Neuronal stem cell (in vitro differentiated cells): ENCODE data around the gene CTNNA1.

Source experiments
- DNase-seq: peaks from one replicate; pipeline ENCODE4 v3.0.0-alpha.2; 2013; ENCODE audit warnings: low spot score
- H2AFZ ChIP-seq: one replicate; pipeline ENCODE4 v1.6.1; 2013; ENCODE audit warnings: mild to moderate bottlenecking, low read length, inconsistent platforms
- H2AK5ac ChIP-seq: 2 replicates; pipeline ENCODE4 v1.6.1; 2013; ENCODE audit warnings: low read depth, mild to moderate bottlenecking, inconsistent platforms, low read length, moderate library complexity, mixed read lengths
- H2BK120ac ChIP-seq: 2 replicates; pipeline ENCODE4 v1.6.1; 2013; ENCODE audit warnings: low read depth, mild to moderate bottlenecking, inconsistent platforms, low read length, moderate library complexity, mixed read lengths
- H2BK12ac ChIP-seq: one replicate; pipeline ENCODE4 v1.6.1; 2013; ENCODE audit warnings: low read length, inconsistent platforms
- H2BK15ac ChIP-seq: 2 replicates; pipeline ENCODE4 v1.6.1; 2013; ENCODE audit warnings: mild to moderate bottlenecking, low read length, inconsistent platforms, mixed read lengths
- H2BK5ac ChIP-seq: one replicate; pipeline ENCODE4 v1.6.1; 2013; ENCODE audit warnings: inconsistent platforms, mild to moderate bottlenecking, low read length, moderate library complexity
- H3K14ac ChIP-seq: one replicate; pipeline ENCODE4 v1.6.1; 2013; ENCODE audit warnings: low read length, inconsistent platforms
- H3K18ac ChIP-seq: 2 replicates; pipeline ENCODE4 v1.6.1; 2013; ENCODE audit warnings: low read length, inconsistent platforms
- H3K23ac ChIP-seq: 2 replicates; pipeline ENCODE4 v1.6.1; 2013; ENCODE audit warnings: low read depth, mild to moderate bottlenecking, mixed read lengths, low read length, inconsistent platforms; ENCODE audit not compliant: poor library complexity
- H3K27ac ChIP-seq: replicated peaks from 3 replicates; pipeline ENCODE4 v1.5.1; 2013; ENCODE audit warnings: low read length, inconsistent platforms
- H3K27me3 ChIP-seq, 3 experiments: 2 replicates each; pipeline ENCODE4 v1.6.1; 2013; ENCODE audit warnings: low read length in 3 of 3, mild to moderate bottlenecking in 2 of 3, inconsistent platforms in 1 of 3, low read depth in 1 of 3, mixed read lengths in 1 of 3, moderate library complexity in 1 of 3; ENCODE audit not compliant: control insufficient read depth in 3 of 3, insufficient read depth in 3 of 3
- H3K36me3 ChIP-seq, 2 donors: replicated peaks in 1 of 2; 2 replicates each; pipeline ENCODE4 v1.6.1; 2013; ENCODE audit warnings: low read length in 2 of 2; ENCODE audit not compliant: control insufficient read depth in 2 of 2, insufficient read depth in 2 of 2
- H3K4ac ChIP-seq: 2 replicates; pipeline ENCODE4 v1.6.1; 2013; ENCODE audit warnings: inconsistent platforms, mild to moderate bottlenecking, low read length, moderate library complexity
- H3K4me1 ChIP-seq, 2 donors: 1 replicate in 1 of 2; 2 replicates in 1 of 2; pipeline ENCODE4 v1.6.1; 2013; ENCODE audit warnings: low read length in 2 of 2, low read depth in 1 of 2; ENCODE audit not compliant: control insufficient read depth in 2 of 2, insufficient read depth in 1 of 2
- H3K4me2 ChIP-seq: one replicate; pipeline ENCODE4 v1.6.1; 2013; ENCODE audit warnings: mild to moderate bottlenecking, low read length, inconsistent platforms; ENCODE audit not compliant: insufficient read depth, poor library complexity, severe bottlenecking
- H3K4me3 ChIP-seq, 2 donors: 2 replicates each; pipeline ENCODE4 v1.5.1; 2013; ENCODE audit warnings: low read length in 2 of 2, mild to moderate bottlenecking in 2 of 2, inconsistent platforms in 1 of 2, moderate library complexity in 1 of 2
- H3K79me1 ChIP-seq: one replicate; pipeline ENCODE4 v1.6.1; 2013; ENCODE audit warnings: low read depth, mild to moderate bottlenecking, inconsistent platforms, low read length, moderate library complexity
- H3K9ac ChIP-seq: one replicate; pipeline ENCODE4 v1.6.1; 2013; ENCODE audit warnings: mild to moderate bottlenecking, low read depth, low read length, inconsistent platforms; ENCODE audit not compliant: poor library complexity
- H3K9me3 ChIP-seq, 2 donors: replicated peaks in 1 of 2; 2 replicates each; pipeline versions ENCODE3 to v1.6.1; 2013; ENCODE audit warnings: low read length in 2 of 2, mild to moderate bottlenecking in 2 of 2, inconsistent platforms in 1 of 2, low read depth in 1 of 2, mixed read lengths in 1 of 2, moderate library complexity in 1 of 2; ENCODE audit not compliant: control insufficient read depth in 2 of 2, insufficient read depth in 1 of 2
- H4K8ac ChIP-seq: one replicate; pipeline ENCODE4 v1.6.1; 2013; ENCODE audit warnings: low read depth, mild to moderate bottlenecking, inconsistent platforms, low read length, moderate library complexity
- H4K91ac ChIP-seq: one replicate; pipeline ENCODE4 v1.6.1; 2013; ENCODE audit warnings: low read length, low read depth, mild to moderate bottlenecking, inconsistent platforms; ENCODE audit not compliant: poor library complexity
- WGBS, 2 donors: extraction: QIAGEN DNeasy Blood & Tissue Kit; methylation state at CpG; one replicate each; pipeline ENCODE4 v1.1.7; 2013; ENCODE audit warnings: missing lambda C conversion rate in 2 of 2, mixed read lengths in 1 of 2; ENCODE audit not compliant: insufficient read length in 2 of 2, insufficient replicate concordance in 1 of 2; ENCODE audit errors: extremely low coverage in 2 of 2; 5-methylcytosine and 5-hydroxymethylcytosine counted together

The CTNNA1 gene

GRCh38 chr5:138960145-138960692 lies 207.0 kb downstream of the CTNNA1 start:
- Histone ChIP-seq H2BK12ac (no peak overlapping the region), H3K9me3 (no peaks in the 10 kb centered on the region), H2BK15ac (no peak overlapping the region), H3K36me3 (peaks cover 0 to 2% of the 10 kb centered on the region in 2 donors), H3K79me1 (no peaks in the 10 kb centered on the region), H3K27me3 (peaks cover 0 to 7% (median 0%) of the 10 kb centered on the region in 3 experiments), H3K23ac (no peak overlapping the region), H3K4me1 (peaks cover 21 to 38% of the 10 kb centered on the region in 2 donors), H2AK5ac (no peak overlapping the region), H3K4ac (no peak overlapping the region), H3K4me2 (no peak overlapping the region), H3K4me3 (no peak overlapping the region), H4K8ac (no peak overlapping the region), H3K9ac (no peak overlapping the region), H3K27ac (no peak overlapping the region), H2BK5ac (no peak overlapping the region), H4K91ac (no peak overlapping the region), H3K18ac (no peak overlapping the region), H2BK120ac (no peak overlapping the region), H3K14ac (no peak overlapping the region), H2AFZ (no peak overlapping the region)
- DNase-seq: no peak
- WGBS, 2 donors: no CpG with 5 or more reads among the region's 5 CpGs

GRCh38 chr5:138961221-138961620 lies 208.0 kb downstream of the CTNNA1 start:
- Histone ChIP-seq H2BK5ac (no peak overlapping the region), H3K79me1 (no peaks in the 10 kb centered on the region), H2AFZ (no peak overlapping the region), H3K4me1 (peaks cover 22 to 39% of the 10 kb centered on the region in 2 donors), H2BK120ac (no peak overlapping the region), H4K91ac (no peak overlapping the region), H3K27me3 (peaks cover 0 to 10% (median 0%) of the 10 kb centered on the region in 3 experiments), H3K9me3 (no peaks in the 10 kb centered on the region), H2BK15ac (no peak overlapping the region), H3K4me3 (no peak overlapping the region), H3K9ac (no peak overlapping the region), H3K14ac (no peak overlapping the region), H3K4me2 (no peak overlapping the region), H2AK5ac (no peak overlapping the region), H3K4ac (no peak overlapping the region), H3K27ac (no peak overlapping the region), H2BK12ac (no peak overlapping the region), H3K18ac (no peak overlapping the region), H4K8ac (no peak overlapping the region), H3K23ac (no peak overlapping the region), H3K36me3 (peaks cover 0 to 2% of the 10 kb centered on the region in 2 donors)
- WGBS, 2 donors: no CpG with 5 or more reads among the region's 1 CpG
- no peak for DNase-seq

GRCh38 chr5:138961729-138962128 lies 208.5 kb downstream of the CTNNA1 start:
- WGBS, 2 donors: no CpG with 5 or more reads among the region's 1 CpG
- DNase-seq: no peak
- Histone ChIP-seq H2AK5ac (no peak overlapping the region), H3K4me1 (peaks cover 22 to 39% of the 10 kb centered on the region in 2 donors), H3K23ac (no peak overlapping the region), H3K9ac (no peak overlapping the region), H3K79me1 (no peaks in the 10 kb centered on the region), H4K8ac (no peak overlapping the region), H3K4me3 (no peak overlapping the region), H2BK15ac (no peak overlapping the region), H2BK5ac (no peak overlapping the region), H3K36me3 (peaks cover 0 to 2% of the 10 kb centered on the region in 2 donors), H2BK12ac (no peak overlapping the region), H2BK120ac (no peak overlapping the region), H3K27me3 (peaks cover 0 to 12% (median 0%) of the 10 kb centered on the region in 3 experiments), H3K9me3 (no peaks in the 10 kb centered on the region), H3K4me2 (no peak overlapping the region), H3K4ac (no peak overlapping the region), H3K14ac (no peak overlapping the region), H3K27ac (no peak overlapping the region), H2AFZ (no peak overlapping the region), H3K18ac (no peak overlapping the region), H4K91ac (no peak overlapping the region)

- H3K4me1 ChIP-seq: peaks cover 22 to 39% of the 10 kb centered on the region in 2 donors
- H3K4ac ChIP-seq: no peak overlapping the region
- H2BK15ac ChIP-seq: no peak overlapping the region
- H3K9ac ChIP-seq: no peak overlapping the region
- peak; percentile 82 for DNase-seq
- H2BK12ac ChIP-seq: no peak overlapping the region
- peaks cover 0 to 12% (median 0%) of the 10 kb centered on the region in 3 experiments for H3K27me3 ChIP-seq
- H4K8ac ChIP-seq: no peak overlapping the region
- H3K14ac ChIP-seq: no peak overlapping the region
- WGBS, 2 donors: no CpG with 5 or more reads among the region's 4 CpGs
- no peak overlapping the region for H2AFZ ChIP-seq
- no peak overlapping the region for H2BK120ac ChIP-seq
- H3K79me1 ChIP-seq: no peaks in the 10 kb centered on the region
- H3K27ac ChIP-seq: peak overlapping the region; percentile 1
- H3K4me3 ChIP-seq: no peak overlapping the region
- H4K91ac ChIP-seq: no peak overlapping the region
- no peaks in the 10 kb centered on the region for H3K9me3 ChIP-seq
- peak overlapping the region; percentile 27 for H3K4me2 ChIP-seq
- H2AK5ac ChIP-seq: no peak overlapping the region
- H3K18ac ChIP-seq: no peak overlapping the region
- H2BK5ac ChIP-seq: no peak overlapping the region
- H3K23ac ChIP-seq: no peak overlapping the region
- H3K36me3 ChIP-seq: no peaks in the 10 kb centered on the region
These were observed 209.6 kb downstream of the CTNNA1 start for GRCh38 chr5:138962614-138963370.
